GM19099 (cell line): ENCODE data around the gene HEBP1.

Source experiments
- POLR2A ChIP-seq: IDR thresholded peaks from 3 replicates; pipeline ENCODE4 v1.6.1; 2011; ENCODE audit warnings: low read depth; ENCODE audit not compliant: insufficient read length; ENCODE audit errors: extremely low read depth

Gene HEBP1

DNA sequence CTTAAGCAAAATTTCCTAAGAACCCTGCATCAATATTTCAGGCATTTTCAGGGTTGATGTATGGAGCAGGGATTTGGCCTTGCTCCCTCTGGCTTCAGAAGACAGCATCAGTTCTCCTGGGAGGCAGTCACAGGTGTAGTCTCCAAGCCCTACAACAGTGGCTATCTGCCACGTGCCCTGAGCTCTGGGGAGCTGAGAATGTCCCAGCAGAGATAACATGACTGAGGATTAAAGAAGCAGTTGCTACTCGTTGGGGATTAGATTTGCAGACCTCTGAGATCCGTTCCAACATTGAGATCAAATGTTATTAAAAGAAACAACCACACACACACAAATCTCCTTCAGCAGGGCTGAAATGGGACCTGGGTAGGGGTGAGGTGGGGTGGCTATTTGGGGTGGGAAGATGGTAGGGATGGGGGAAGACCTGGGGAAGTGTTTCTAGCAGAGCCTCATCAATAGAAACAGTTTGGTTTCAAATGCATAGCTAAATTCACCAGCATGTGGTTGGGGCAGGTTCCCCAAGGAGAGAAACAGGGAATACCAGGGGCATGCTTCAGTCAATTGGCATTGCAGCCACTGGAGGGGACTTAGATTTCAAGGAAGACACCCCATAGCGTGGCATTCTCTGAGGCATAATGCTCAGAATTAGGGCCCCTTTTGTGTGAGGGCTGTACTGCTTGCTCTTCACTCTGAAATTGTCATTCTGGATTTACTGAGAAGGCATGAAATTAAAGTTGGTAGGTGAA lies 28.9 kb upstream of the HEBP1 start:
- no peak for TF ChIP-seq POLR2A

DNA sequence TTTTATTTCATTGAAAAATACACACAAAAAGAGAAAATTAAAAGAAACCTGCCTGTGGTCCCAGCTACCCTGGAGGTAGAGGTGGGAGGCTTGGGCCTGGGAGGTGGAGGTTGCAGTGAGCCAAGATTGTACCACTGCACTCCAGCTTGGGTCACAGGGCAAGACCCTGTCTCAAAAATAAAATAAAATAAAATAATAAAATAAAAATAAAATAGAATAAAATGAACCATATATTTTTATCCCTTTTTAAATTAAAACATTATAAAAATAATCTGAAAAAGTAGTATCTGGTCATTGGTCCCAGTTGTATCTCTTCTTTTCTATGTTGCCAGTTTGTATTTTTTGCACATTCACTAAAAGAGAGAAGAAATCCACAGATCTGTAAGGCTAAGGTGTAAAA lies 27.4 kb upstream of the HEBP1 start:
- no peak for TF ChIP-seq POLR2A

DNA sequence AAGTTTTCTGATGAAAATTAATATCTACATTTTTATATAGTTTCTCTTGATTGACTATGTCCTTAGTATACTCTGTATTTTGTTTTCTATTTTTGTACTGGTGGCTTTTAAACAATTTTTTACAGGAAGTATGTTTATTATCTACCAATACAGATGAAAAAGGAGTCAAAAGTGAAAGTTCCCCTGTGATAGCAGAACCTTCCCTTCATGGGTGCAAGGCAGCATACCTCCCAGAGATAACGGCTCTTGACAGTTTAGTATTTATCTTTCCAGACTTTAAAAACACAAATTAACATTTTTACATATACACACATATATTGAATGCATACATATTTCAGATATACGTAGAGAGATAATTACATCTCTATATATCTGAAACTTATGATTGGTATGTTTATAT lies 27.0 kb upstream of the HEBP1 start:
- TF ChIP-seq POLR2A: no peak

DNA sequence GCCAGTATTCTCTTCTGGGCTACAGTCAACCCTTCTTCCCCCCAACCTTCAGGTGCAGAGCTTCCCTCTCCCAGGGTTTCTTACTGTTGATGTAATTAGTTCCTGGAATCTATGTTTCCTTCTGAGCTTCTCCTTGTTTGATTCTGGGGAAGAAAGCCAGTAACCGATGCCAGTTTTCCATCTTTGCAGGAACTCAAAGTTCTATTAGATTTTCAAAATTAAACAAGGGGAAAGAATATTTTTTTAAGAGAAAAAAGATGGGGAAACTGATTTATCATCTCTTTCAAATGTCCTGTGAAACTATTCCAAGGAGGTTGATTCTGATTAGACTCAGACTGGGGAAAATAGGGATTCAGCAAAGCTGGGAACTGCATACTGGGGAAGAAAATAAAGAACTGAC lies 26.2 kb upstream of the HEBP1 start:
- TF ChIP-seq POLR2A: no peak

DNA sequence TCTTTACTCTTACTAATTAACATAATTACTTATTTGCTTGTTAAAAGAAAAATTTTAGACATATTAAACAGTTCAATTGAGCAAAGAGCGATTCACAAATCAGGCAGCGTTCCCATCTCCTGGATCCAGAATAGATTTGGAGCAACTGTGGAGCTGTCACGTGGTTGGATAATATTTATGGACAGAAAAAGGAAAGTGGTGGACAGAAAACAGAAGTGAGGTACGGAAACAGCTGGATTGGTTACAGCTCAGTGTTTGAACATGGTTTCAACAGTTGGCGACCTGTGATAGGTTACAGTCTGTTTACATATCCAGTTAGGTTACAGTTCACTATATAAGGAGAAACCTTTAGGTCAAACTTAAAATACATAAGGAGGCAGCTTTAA lies 24.5 kb upstream of the HEBP1 start:
- TF ChIP-seq POLR2A: no peak

DNA sequence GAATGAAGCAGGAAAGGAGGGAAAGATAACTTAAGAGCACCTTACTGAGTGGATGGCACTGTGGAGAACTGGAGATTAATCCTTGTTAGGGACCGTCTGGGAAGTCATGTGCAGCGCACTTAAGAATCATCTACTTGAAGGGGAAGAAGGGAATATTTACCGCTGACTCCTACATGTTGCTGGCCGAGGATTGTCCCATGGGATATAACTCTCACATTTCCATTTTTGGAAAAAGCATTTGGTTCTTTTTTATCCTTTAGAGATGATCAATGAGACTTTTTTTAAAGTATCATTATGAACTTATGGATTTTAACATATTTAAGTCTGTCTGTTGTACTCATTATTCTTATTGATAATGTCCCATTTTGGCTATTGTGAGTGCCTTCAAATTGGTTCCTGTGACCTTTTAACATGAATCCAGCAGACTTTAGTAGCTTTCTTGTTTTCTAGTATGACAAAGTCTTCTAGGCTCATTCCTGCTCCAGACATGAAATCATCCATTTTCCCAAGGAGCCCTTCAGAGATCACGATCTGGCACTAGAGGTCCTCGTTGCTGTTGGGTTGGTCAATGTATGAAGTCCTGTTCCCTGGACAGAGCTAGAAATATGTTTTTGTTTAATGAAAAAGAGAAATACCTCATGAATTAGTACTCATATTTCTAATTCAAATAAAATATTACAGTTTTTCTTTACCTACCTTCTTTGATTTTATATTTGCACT lies 23.9 kb upstream of the HEBP1 start:
- no peak for TF ChIP-seq POLR2A

DNA sequence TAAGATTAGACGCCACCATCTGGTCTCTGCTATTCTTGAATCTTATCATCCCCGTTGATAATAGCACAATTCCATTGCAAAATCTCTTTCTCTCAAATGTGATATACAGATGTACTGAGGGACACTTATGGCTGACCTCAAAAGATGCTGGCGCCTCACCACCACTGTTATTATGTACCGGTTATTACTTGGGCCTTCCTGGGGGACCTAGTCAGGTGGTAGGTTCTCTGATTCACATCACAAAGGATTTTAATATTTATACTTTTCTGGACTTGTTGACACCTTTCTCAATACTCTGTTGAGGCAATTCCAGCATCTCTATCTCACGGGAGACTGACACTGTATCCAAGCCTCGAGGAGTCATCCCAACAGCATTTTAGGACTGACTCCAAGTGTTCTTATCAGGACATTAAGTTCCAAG lies 22.8 kb upstream of the HEBP1 start:
- no peak for TF ChIP-seq POLR2A

DNA sequence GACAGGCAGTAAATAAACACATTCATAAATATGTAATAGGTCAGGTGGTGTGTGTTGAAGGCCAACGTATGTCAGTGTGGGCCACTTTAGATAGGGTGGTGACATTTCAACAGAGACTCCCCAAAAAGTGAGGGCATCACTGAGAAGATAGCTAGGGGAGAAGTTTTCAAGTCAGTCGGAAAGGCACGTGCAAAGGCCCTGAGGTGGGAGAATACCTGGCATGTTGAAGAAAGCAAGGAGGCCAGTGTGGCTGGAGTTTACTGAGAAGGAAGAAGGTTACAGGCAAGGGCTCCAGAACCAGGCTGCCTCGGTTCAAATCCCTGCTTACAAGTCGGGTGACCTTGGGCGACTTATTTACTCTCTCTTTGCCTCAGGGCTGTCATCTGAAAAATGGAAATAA lies 11.0 kb upstream of the HEBP1 start:
- no peak for TF ChIP-seq POLR2A

DNA sequence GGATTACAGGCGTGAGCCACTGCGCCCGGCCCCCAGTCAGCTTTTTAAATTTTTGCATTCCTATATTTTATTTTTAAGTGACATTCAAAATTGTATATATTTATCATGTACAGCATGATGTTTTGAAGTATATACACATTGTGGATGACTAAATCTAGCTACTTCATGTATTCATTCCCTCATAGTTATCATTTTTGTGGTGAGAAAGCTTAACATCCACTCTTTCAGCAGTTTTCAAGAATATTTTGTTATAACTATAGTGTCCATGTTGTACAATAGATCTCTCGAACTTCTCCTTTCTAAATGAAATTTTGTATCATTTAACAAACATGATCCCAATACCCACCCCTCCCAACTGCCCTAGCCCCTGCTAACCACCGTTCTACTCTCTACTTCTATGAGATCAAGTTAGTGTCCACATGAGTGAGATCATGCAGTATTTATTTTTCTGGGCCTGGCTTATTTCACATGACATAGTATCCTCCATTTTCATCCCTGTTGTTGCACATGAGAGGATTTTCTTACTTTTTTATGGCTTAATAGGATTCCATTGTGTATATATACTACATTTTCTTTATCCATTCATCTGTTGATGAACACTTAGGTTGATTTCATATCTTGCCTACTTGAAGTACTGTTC lies 8.8 kb upstream of the HEBP1 start:
- no peak for TF ChIP-seq POLR2A

DNA sequence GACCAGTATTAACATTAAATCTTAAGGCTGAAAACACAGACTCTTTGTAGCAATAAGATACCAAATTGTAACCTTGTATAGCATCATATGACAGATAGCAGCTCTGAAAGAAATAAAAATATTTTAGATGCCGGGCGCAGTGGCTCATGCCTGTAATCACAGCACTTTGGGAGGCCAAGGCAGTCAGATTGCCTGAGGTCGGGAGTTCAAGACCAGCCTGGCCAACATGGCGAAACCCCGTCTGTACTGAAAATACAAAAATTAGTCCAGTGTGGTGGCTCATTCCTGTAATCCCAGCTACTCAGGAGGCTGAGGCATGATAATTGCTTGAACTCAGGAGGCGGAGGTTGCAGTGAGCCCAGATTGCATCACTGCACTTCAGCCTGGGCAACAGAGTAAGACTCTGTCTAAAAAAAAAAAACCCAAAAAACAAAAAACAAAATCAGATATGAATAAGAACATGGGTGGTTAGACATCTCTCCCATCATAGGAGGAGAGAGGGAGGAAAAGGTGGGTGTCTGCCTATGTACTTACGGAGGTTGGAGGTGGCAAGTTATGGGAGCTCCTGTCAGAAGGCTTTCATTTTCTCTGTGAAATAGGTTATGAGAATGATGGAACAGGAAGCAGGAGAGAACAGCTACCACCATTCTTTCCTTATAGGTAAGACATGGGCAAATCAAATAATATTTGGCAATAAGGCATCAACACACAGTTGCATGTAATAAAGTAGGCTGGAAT lies 7.6 kb upstream of the HEBP1 start:
- no peak for TF ChIP-seq POLR2A

DNA sequence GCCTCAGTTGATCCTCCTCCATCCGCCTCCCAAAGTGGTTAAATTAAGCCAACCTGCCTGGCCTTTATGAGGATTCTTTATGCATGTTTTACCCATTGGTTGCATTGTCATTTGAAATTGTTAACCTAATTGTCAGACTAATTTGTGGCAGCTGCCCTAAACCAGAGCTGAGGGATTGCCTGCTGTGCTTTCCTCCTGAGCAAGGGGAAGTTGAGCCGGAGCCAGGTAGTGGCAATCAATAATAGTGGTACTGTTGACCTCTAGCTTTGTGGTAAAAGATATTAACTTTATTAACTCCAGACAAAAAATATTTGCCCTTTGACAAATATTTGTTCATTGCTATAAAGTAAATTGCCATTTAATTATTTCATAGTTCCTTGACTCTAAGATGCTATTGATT lies 5.6 kb upstream of the HEBP1 start:
- no peak for TF ChIP-seq POLR2A

DNA sequence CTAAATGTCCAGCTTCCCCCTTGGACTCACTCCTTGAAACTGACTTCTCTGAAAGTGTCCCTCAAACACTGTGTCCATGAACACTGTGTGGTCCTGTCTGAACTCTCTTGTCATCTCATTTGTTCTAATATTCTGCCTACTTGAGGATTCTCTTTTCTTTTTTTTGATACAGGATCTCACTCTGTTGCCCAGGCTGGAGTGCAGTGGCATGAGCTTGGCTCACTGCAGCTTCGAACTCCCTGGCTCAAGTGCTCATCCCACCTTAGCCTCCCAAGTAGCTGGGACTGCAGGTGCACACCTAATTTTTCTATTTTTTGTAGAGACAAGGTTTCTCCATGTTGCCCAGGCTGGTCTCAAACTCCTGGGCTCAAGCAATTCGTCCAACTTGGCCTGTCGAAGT lies 4.9 kb upstream of the HEBP1 start:
- no peak for TF ChIP-seq POLR2A

DNA sequence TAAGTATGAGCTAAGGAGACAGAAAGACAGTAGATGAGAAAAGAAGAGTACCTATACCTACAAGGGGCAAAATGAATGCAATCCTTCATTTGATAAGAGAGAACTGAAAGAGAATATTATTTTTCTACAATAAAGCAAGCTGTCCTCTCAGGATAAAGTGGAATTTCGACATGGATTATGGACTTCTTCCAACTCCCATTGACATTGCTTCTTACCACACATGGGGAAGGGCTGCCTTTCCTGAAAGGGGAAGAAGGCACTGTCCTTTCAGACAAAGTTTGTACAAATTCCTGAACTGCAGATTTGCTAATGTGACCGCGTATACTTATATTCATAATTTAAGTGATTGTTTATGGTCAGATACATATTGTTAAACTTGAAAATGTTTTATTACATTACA lies 4.3 kb upstream of the HEBP1 start:
- TF ChIP-seq POLR2A: no peak

DNA sequence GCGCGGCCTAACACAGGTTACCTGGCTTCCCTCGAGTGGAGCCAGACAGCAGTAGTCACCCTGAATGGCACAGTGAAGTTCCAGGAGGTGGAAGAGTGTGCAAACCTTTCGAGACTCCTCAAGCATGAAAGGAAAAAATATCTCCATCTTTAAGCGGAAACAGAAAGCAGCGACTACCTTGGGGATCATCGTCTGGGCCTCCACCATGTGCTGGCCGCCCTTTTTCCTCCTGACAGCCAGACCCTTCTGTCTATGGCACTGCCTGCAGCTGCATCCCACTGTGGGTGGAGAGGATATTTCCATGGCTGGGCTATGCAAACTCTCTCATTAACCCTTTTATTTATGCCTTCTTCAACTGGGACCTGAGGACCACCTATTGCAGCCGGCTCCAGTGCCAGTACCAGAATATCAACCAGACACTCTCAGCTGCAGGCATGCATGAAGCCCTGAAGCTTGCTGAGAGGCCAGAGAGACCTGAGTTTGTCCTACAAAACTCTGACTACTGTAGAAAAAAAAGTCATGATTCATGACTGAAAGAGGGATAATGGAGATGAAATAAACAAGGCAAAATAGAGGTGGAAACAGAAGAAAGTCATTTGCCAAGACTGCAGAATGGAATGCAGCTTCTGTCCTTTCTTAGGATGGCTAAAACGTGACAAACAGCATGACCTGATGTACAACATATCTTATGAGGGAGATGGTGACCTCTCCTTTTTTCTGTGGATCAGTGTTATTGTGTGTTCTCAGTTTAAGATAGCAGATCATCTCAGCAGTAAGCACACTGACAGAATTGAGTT lies 2.4 kb upstream of the HEBP1 start:
- TF ChIP-seq POLR2A: no peak

DNA sequence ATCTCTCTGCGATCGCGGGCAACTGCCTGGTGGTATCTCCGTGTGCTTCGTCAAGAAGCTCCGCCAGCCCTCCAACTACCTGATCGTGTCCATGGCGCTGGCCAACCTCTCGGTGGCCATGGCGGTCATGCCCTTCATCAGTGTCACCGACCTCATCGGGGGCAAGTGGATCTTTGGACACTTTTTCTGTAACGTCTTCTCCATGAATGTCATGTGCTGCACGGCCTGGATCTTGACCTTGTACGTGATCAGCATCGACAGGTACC lies 1.6 kb upstream of the HEBP1 start:
- TF ChIP-seq POLR2A: no peak

DNA sequence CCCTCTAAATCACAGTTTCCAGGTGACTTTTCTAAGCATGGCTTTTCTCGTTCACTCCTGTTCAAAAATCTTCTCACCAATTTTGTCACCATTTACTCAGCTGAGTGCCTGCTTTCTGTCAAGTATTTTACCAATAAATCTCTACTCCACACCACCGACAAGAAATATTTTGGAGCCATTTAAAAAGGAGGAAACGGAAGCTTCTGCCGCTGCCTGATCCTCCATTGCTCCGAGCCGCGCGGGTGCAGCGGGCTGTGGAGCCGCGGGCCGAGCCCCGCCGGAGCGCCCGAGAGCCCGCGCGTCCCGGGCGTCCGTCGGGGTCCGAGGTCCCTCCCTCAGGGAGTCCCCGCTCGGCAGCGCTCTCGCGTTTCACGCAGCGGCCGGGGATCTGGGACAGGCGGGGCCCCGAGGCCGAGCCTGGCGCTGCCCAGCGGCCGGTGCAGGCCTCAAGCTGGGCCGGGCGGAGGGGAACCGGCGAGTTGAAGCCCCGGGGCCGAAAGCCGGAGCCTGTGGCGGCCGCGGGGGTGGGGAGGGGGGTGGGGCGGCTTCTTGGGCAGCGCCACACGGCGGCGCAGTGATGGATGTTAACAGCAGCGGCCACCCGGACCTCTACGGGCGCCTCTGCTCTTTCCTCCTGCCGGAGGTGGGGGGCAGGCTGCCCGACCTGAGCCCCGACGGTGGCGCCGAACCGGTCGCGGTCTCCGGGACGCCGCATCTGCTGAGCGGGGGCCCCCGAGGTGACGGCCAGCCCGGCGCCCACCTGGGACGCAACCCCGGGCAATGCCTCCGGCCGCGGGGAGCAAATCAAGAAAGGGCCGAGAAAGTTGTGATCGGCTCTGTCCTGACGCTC lies 1.1 kb upstream of the HEBP1 start:
- TF ChIP-seq POLR2A: no peak
